Measurements from ENCODE around the gene NCBP2L.

Gene NCBP2L

GRCh38 chrX:107818900-107819521 lies 41.5 kb downstream of the NCBP2L start:
- DNase-seq, result no peak

GRCh38 chrX:107823042-107823441 lies 45.5 kb downstream of the NCBP2L start:
- DNase-seq, result no peak

- no peak for DNase-seq
Measured at GRCh38 chrX:107823456-107823855, 45.9 kb downstream of the NCBP2L start.

- DNase-seq, result peak; percentile 53
Measured at GRCh38 chrX:107825698-107826237, 48.2 kb downstream of the NCBP2L start, which contains the start of gene MID2. Gene MID2, plus strand, starts transcription at chrX:107825866. Its CDS starts 561 bp downstream, at chrX:107826427.

GRCh38 chrX:107826238-107827029 lies 48.9 kb downstream of the NCBP2L start:
- DNase-seq, result peak; percentile 42

GRCh38 chrX:107827030-107827831 lies 49.7 kb downstream of the NCBP2L start:
- peak; percentile 14 for DNase-seq

- no peak for DNase-seq
Measured at GRCh38 chrX:107827852-107828251, 50.3 kb downstream of the NCBP2L start.

- DNase-seq, result no peak
Measured at GRCh38 chrX:107829878-107830277, 52.3 kb downstream of the NCBP2L start.

GRCh38 chrX:107831071-107831730 lies 53.7 kb downstream of the NCBP2L start:
- no peak for DNase-seq

GRCh38 chrX:107834275-107835201 lies 57.0 kb downstream of the NCBP2L start:
- DNase-seq, result no peak

GRCh38 chrX:107836958-107837357 lies 59.4 kb downstream of the NCBP2L start:
- DNase-seq, result no peak

- DNase-seq, result no peak
Measured at GRCh38 chrX:107840971-107841370, 63.4 kb downstream of the NCBP2L start.

- DNase-seq, result no peak
Measured at GRCh38 chrX:107842715-107843400, 65.3 kb downstream of the NCBP2L start.

Measured in CD4-positive, alpha-beta T cell treated with Interleukin-17A for 1 hour (primary cell).